ENCODE measurements around the gene DEPP1.

- TF ChIP-seq GATA2 (IDR thresholded peaks at IDR 0.05; ENCODE audit: low read depth, low read length) (no peak), GATA3 (IDR thresholded peaks at IDR 0.05; ENCODE audit: low read depth, low read length) (no peak)
Measured at GRCh38 chr10:44968091-44968490, 10.5 kb downstream of the DEPP1 start.
